GM12892 (cell line): ENCODE results near the gene GALK1.

Experiments used
- POLR2A ChIP-seq: IDR thresholded peaks from 2 replicates; pipeline ENCODE4 v1.6.1; 2011; ENCODE audit warnings: low read depth, low read length, control low read depth
- POLR2AphosphoS5 ChIP-seq: IDR thresholded peaks from 2 replicates; pipeline ENCODE4 v1.6.1; 2011; ENCODE audit warnings: low read depth, low read length, control low read depth
- TAF1 ChIP-seq: IDR thresholded peaks from 2 replicates; pipeline ENCODE4 v1.6.1; 2011; ENCODE audit warnings: low read depth, mild to moderate bottlenecking, control low read depth, low read length, borderline replicate concordance

DNA sequence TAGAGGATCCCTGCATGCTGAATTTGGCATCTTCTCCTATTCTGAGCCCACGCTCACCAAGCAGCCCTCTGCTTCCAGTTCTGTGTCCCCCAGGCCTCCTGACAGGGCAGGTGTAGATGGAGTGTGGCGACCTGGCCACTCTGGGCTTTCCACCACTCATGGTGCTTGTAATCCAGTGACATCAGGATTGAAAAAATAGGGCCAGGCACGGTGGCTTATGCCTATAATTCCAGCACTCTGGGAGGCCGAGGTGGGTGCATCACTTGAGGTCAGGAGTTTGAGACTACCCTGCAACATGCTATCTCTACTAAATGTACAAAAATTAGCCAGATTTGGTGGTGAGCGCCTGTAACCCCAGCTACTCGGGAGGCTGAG, 49.0 kb upstream of the GALK1 start:
- no peak for TF ChIP-seq POLR2A
- no peak for TF ChIP-seq POLR2AphosphoS5
- TF ChIP-seq TAF1, result no peak
